IPS DF 4.7 (cell line): Measurements from ENCODE around the gene NGF.
"Not testable (repeated sequence)": the region's sequence is repeated elsewhere in the genome, so short reads cannot be mapped to it uniquely, and the experiment has no call there.

Experiments
- DNase-seq: peaks from one replicate; pipeline ENCODE4 v3.0.0-alpha.2; 2013; ENCODE audit warnings: low spot score; ENCODE audit errors: extremely low read depth

NGF gene

DNA sequence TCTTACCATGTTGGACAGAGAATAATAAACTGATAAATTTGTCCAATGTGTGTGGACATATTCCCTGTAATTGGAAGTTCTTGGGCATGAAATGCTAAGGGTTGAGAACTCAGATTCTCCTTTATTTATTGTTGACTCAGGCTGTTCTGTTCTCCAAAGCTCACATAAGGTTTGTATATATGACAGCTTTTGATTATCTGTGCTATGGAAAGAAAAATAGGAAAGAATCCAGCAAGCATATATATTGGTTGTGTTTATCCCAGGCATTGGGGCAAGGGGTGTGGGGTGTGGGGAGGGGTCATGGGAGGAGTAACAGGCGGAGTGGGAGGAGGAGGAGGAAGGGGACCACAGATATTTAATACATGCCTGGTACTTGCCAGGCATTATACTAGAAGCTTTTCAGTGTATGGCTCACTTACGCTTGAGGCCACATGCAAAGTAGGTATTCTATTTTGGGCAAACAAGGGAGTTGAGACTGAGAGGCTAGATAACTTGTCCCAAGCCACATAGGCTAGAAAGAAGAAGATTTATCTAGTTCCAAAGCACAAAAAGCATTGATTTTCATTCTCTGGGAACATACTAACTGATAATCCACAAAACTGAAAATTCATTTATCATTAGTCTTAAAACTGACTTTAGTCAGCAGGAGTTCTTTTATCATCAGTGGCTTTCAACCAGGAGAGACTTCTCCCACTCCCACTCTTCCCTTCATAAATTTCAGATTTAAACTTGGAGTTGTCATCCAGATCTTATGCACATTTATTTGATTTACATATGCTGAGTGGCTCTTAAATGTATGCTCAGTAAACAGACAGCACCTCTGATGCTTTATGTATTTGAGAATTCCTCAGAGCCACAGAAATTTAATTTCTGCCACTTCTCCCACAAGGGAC, 27.2 kb downstream of the NGF start:
- DNase-seq: no peak

DNA sequence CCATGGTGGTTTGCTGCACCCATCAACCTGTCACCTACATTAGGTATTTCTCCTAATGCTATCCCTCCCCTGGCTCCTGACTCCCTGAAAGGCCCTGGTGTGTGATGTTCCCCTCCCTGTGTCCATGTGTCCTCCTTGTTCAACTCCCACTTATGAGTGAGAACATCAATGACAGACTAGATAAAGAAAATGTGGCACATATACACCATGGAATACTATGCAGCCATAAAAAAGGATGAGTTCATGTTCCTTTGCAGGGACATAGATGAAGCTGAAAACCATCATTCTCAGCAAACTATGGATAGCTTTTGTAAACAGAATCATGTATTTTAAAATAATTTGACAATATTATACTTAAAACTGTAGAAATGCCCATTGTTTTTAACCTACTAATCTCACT, 28.5 kb downstream of the NGF start:
- DNase-seq: not testable (repeated sequence)

DNA sequence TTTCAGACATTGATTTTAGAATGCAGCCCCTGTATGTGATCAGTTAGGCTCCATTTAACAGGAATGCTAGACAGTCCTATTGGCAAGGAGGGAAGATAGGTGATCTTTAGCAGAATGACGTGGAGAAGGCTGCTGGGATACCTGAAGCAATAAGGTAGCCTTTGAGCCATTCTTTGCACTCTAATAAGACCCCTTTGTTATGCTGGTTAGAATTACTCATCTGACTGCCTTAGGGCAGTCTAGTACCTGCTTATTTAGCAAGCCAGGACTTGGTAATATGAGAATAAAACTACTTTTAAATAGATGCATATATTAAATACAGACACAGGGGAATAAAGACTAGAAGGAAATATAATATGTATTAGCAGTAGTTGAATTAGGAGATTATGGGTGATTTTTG, 29.1 kb downstream of the NGF start:
- DNase-seq: no peak

DNA sequence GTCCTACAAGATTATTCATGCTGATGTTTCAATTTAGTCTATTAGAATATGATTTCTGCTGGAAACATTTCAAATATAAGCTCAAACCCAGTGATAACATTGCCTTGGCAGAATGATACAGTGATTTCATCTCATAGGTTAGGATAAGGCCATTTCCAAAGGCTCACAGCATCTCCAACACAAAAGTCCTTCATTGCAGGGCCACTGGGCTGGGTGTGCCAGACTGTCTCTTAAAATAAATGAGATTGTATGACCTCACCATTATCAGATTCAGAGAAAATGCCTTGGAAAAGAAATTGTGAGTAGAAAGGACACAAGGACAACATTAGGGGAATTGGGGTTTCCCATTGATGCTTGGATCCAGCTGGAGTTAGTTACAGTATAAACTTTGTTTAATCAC, 30.4 kb downstream of the NGF start:
- no peak for DNase-seq

DNA sequence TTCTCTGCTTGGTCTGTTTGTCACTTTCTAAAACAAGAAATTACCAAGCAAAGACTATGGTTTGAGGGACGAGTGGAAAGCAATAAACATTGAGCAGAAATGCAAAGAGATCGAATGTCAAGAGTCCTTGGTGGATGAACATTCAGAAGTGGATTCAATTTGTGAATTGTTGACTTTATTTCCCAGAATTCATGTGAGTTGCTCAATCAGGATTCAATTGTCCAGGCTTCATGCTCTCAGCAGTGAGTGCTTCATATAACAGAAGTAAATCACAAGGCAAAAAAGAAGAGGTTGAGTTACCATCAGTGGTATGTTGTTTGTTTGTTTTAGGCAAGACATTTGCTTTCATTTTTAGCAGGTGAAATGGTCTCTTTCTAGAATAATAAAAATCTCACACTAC, 31.9 kb downstream of the NGF start:
- DNase-seq: no peak

DNA sequence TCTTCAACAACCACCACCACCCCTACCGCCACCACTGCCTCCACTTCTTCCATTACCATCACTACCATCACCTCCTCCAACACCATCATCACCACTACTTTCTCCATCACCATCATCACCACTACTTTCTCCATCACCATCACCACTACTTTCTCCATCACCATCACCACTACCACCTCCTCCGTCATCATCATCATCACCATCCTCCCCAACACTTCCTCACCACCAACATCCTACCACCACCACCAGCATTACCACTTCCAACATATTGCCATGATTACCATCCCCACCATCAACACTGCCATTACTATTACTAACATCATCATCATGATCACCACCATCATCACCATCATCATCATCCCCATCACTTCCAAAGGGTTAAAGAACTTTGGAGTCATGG, 34.7 kb downstream of the NGF start:
- no peak for DNase-seq

DNA sequence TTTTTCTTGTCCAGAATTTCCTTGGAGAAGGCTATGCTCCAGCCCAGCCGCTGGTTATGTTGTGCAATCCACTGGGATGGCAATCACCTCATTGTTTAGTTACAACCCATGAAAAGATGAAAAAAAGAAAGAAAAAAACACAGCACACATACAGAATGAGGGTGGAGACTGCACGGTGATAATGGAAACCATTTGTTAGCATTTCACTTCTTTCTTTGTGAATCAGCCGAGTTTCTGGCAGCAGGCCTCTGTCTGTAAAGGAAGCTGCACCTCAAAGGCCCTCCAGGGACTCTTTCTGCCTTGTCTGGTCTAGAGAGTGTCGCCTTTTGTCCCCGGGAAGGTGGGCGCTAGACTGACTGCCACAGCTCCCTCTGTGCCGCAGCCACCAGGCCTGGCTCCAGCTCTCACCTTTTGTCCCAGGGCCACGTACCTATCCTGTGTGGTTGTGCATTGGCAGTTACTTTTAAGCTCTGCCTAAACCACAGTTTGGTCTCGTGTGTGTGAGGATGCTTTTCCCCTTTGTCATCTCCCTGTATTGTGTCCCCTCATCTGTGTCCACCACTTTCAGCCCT, 35.6 kb downstream of the NGF start:
- DNase-seq: no peak

DNA sequence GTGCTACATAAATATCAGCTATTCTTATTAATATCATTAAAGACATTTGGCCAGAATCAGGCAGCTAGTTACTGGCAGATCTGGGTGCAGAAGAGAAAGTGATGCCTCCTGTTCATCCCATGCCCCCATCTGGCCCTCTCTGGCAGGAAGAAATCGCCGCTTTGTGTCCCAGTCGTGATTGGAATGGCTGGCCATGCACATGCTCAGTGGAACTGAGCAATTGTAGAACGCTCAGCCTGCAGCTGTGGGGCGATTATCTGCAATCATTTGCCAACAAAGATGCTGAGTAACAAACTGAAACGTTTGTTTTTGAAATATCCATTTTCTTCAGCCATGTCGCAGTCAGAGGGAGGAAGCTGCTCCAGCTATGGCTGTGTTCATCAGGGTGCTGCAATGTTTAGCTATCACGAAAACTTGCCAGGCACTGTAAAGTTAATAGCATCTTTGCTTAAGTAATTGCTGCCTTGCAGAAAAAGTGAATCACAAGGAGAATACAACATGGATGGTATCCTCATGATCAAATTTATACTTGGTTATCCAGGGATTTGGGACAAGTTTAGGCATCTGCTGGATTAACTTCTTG, 36.5 kb downstream of the NGF start:
- no peak for DNase-seq

DNA sequence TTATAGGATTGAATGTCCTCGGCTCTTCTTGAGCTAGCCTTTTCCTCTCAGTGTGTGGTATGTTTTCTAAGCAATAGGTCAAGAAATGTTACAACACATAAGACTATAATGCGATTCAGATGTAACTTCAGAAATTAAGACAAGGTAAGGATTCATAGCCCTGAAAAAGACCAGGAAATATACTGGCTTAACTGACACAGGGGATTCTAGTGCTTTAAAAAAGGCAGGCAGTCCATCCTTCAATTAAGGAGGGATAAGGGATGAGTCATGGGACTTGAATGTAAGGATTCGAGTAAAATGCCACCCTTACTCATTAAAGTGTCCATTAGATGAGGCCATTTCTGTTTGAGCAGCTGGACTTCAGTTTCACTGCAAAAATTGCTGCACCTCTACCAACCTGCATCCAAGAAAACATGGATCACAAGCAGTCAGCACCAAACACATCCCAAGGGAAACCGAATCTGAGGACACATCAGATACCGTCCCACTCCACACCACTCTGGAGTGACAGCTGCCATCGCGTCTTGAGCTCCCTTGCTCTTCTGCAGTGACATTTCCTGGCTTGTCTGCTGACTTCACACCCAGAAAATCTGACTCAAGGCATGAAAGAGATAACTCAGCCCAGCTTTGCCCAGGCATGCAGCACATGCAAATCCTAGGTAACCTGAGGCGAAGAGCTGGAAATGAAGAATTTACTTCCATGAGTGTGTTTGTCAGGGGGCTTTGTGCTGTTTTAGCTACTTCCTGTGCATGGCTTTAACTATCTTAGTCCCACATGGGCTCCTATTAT, 37.8 kb downstream of the NGF start:
- DNase-seq: no peak

DNA sequence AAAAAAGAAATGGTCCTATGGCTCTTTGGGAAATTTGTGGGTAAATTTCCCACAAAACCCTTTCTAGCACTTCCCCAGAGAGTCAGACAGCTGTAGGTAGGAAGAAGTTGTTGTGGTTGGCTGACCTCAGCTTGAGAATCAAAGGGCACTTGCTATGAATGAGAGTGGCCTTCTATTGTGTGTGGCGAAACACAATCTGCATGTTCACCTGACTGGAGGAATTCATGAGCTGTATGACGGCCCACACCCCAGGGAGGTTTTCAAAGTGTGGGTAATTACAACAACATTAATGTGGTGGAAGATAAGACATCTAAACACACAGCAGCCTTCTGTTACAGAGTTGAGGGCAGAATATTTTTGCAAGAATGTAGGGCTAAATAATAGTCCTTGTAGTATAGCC, 38.8 kb downstream of the NGF start:
- DNase-seq: no peak

DNA sequence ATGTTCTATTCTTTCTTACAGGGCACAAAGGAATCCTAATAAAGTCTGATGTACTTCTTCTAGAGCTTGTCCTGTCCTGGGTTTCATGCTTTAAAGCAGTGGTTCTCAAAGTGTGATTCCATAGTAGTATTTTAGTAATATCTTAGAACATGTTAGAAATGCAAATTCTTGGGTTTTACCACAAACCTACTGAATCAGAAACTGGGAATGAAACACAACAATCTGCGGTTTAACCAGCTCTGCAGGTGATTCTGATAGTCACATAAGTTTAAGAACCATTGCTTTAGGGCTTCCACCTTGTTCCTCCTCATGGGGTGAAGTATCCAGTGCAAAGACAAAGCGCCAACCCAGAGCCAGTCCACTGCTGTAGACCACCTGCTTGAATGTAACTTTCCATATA, 41.1 kb downstream of the NGF start:
- DNase-seq: no peak

DNA sequence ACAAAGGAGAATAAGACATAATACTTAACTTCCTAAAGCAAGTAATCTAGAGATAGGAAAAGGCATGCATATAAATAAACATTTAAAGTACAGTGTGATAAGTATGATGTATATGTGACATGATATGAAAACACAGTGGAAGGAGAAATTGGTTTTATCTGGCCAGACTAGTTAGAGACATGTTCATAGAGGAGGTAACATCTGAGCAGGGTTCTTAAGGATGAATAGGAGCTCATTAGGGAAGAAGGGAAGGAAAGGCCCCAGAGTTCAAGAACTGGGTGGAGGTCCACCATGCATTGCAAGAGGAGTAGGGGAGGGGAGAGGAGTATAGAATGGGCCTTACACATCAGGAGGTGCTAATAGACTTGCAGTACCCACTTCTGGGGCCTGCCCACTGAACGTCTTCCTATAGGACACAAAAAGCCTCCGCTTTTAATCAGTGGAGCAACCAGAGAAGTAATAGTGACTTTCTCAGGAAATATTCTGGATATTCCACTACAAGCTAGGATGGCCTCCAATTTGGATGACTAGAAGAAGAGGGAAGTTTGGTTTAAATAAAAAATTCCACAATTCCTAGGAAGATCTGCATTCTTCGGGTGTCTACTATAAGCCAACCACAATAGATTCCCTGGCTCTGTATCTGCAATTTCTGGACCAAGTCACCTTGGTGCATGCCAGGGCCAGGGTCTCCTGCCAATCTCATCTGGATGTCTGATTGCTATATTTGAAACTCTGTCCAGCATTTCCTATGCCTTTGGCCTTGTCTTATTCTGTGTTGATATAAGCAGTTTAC, 41.9 kb downstream of the NGF start:
- DNase-seq: no peak

DNA sequence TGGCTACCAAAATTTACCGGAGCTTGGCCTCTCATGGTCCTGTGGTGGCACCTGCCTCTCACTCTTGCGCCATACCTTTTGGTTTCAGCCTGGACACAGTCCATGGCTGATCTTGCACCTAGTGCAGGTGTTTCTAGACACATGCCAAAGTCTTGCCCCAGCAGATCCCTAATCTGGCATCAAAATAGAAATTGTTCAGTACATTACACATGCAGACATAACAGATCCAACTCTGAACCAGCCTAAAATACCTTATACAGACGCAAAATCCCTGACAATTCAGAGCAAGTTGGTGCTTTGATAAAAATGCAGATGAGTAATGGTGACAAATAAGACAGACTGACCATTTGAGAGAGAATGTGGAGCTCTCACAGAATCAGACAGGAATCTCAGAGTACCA, 44.1 kb downstream of the NGF start:
- DNase-seq: no peak

DNA sequence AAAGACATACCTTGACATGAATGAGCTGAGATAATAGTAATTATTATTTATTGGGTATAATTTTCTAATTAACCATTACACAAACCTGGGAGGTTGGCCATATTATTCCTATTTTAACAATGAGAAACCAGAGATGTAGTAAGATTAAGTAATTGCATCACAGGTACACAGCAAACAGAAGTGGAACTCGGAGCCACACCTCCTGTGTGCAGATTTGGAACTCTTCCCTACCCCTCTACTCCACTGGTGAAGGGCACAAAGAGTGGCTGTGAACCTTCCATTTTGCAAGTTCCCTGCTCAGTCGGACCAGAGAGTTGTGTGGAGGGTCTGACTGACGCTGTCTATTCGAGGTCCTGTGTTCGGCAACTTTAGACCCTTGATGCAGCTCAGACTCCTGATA, 45.0 kb downstream of the NGF start:
- DNase-seq: no peak

DNA sequence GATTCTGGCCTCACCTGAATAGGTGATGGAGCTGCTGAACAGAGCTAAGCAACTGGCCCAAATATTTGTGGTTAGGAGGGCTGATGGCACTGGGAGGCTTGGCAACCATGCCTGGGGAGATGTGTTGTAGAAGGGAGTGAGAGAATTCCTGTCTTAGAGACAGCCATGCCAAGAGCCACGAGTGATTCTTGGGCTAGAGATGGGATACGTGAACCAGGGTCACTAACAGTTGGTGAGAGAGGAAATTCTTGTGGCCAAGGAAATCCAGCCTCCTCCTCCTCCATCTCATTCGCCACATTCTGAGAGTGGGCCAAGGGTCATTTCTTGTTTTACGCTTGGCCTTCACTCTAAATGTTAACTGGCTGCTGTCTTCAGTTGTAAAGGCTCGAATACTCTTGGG, 46.3 kb downstream of the NGF start:
- no peak for DNase-seq

DNA sequence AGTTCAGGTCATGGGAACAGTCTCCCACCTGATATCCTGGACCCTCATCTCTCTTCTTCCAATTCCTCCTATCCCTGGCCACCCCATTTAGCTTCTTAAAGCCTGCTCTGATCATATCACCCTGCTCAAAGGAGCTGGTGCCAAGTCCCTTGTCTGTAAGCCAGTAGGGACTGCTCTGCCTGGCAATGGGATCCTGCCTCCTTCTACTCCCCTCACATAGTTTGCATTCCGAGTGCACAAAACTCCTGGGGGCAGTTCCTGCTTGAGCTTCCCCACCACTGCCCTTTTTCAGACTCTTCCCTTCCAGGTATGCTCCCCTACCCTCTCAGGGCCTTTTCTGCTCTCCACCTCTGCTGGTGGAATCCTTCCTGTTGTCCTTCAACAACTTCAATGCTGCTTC, 48.1 kb downstream of the NGF start:
- no peak for DNase-seq

DNA sequence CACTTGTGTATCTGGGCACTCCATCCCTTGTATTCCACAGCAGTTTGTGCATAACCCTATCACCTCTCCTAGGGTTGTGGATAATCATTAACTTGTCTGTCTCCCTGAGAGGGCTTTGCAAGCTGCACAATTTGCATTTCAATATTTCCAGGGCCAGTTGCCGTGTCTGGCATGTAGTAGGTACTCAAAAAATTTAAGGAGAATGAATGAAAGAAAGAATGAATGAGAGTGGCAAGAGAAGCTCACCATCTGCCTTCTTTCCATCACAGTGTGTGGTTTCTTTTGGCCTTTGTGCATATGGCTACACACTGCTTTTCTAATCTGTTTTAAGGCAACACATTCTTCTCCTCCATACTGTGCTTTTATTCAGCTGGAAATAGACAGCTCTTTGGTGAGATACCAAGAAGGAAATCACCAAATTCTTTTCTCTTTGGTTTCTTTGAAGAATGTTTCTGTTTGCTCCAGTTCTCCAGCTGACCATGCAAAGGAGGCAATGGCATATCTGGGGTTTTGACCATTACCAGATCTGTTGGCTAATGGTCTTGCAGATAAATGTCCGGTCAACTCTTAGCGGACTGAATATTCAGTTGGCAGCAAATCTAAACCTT, 49.4 kb downstream of the NGF start:
- DNase-seq: no peak

DNA sequence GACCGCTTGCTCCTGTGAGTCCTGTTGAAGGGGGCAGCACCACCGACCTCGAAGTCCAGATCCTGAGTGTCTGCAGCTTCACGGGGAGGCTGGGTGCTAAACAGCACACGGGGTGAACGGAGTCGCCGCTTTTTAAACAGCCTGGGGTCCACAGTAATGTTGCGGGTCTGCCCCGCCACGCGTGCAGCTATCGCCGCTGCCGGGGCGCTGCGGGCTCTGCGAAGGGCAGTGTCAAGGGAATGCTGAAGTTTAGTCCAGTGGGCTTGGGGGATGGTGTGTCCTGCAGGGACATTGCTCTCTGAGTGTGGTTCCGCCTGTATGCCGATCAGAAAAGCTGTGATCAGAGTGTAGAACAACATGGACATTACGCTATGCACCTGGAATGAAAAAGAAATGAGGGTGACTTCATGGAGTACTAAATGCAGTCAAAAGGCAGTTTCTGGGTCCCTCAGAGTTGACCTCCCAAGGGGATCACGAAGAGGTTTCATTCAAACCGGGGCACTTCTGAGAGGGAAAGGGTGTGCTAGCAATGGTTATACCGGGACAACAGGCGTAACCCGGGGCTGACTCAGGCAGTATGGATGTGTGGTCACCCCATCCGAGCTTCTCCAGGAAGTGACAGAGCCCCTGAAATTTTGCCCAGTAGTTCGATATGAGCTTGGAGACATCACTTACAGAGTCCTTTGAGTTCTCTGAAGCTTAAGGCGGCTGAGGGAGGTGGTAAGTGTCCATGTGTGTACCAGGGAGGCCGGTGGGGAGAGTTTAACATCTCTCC, 51.4 kb downstream of the NGF start:
- no peak for DNase-seq

DNA sequence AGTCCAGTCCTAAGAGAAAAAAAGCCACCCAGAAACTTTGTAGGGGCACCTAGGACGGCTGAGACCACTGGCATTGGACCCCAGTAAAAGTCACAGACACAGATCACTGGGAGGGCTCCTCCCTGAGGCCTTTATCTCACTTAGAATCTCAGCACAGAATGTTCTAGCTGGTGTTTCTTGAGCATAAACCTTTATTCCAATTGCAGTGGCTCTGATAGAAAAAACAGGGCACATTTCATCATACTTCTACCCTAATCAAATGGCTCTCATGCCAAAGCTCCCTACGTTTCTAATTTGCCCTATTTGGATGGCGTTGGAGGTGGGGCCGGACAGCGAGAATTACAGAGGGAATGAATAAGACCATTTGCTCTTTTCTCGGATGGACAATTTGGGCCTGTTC, 53.8 kb downstream of the NGF start:
- no peak for DNase-seq

DNA sequence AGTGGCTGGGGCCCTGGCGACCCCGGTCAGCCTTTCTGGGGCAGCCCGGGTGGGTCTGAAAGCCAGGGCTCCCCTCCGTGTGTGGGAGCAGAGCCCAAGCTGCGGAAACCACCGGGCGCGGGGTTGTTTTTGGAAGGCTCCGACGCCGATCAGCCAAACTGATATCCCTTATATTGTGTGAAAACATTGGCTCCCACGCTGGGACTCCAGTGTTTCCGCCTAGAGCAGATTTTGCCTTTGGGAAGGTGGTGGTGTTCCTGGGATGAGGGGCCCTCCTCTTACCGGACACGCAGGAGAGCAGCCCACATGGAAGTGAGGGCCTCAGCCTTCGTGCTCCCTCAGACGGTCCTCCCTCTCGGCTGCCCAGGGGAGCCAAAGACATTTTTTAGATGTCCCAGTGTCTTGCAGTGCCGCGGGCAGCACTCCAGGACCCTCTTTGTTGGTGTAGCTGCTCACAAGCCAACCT, 54.3 kb downstream of the NGF start:
- DNase-seq: no peak
